OCI-LY1 (cell line): Measurements from ENCODE around the gene EPN3.

ENCODE experiments used
- CTCF ChIP-seq: fragments of 200-600 bp; sonication (generic), shearing (Covaris generic); IDR thresholded peaks from 2 replicates; pipeline ENCODE4 v1.5.1; 2017; ENCODE audit warnings: mild to moderate bottlenecking, antibody characterized with exemption, low read length, moderate library complexity, mixed read lengths
- EZH2 ChIP-seq: fragments of 200-600 bp; sonication (generic), shearing (Covaris generic); IDR thresholded peaks from 2 replicates; pipeline ENCODE4 v1.8.0; 2017; ENCODE audit warnings: borderline replicate concordance, mixed run types, mild to moderate bottlenecking, antibody characterized with exemption, low read length, moderate library complexity, mixed read lengths

- TF ChIP-seq EZH2 (no peak), CTCF (no peak)
Observed at GRCh38 chr17:50560185-50560824, 27.8 kb downstream of the EPN3 start, which contains the start of gene CACNA1G.
